Vagina (tissue), 2 donors: ENCODE results near the gene CLN6. TPM values are rescaled to one million over a fixed set of nuclear protein-coding genes. Genes with fewer than 3 reads are reported as not detected.

Experiments
- DNase-seq, 2 donors: peaks; one replicate each; pipeline ENCODE4 v3.0.0-alpha.2; 2017; ENCODE audit errors: extremely low spot score in 2 of 2
- H3K27ac ChIP-seq: fragments of 200-600 bp; sonication (generic); one replicate; pipeline ENCODE4 v1.5.1; 2019
- H3K27me3 ChIP-seq: fragments of 200-600 bp; sonication (generic); one replicate; pipeline ENCODE4 v1.5.1; 2019
- H3K36me3 ChIP-seq, 2 donors: fragments of 200-600 bp; sonication (generic); one replicate each; pipeline ENCODE4 v1.5.1; 2017 to 2019
- H3K4me1 ChIP-seq: fragments of 200-600 bp; sonication (generic); one replicate; pipeline ENCODE4 v1.5.1; 2019
- H3K4me3 ChIP-seq, 2 donors: fragments of 200-600 bp; sonication (generic); 1 replicate in 1 of 2; 2 replicates in 1 of 2; pipeline ENCODE4 v1.5.1; 2016 to 2019
- H3K9me3 ChIP-seq: fragments of 200-600 bp; sonication (generic); one replicate; pipeline ENCODE4 v1.5.1; 2019
- POLR2A ChIP-seq, 2 donors: fragments of 450-650 bp; IDR thresholded peaks; one replicate each; pipeline ENCODE4 v1.6.1; 2017; ENCODE audit warnings: antibody characterized with exemption in 2 of 2, mild to moderate bottlenecking in 2 of 2, moderate library complexity in 2 of 2
- POLR2AphosphoS5 ChIP-seq, 2 donors: sonication (generic); formaldehyde crosslinking; IDR thresholded peaks; one replicate each; pipeline ENCODE4 v1.9.0; 2017; ENCODE audit warnings: antibody characterized with exemption in 2 of 2, mild to moderate bottlenecking in 2 of 2, low read depth in 1 of 2; ENCODE audit not compliant: insufficient read depth in 1 of 2
- intact Hi-C: fragments of 100-400 bp; cut with DNase I; formaldehyde crosslinking; loops from one replicate; pipeline ENCODE4 v1.15.1; 2023
- total RNA-seq: library from RNA; depleted of rRNA; stranded (reverse); fragments of >200 nt; gene quantifications from one replicate; pipeline ENCODE4 v1.2.3, GENCODE V29; 2016
- TF ChIP-seq, protein P1 (sequence below), 3 experiments: fragments of 450-650 bp in 2 of 3; fragments of 200-600 bp in 1 of 3; sonication (generic) in 1 of 3; IDR thresholded peaks; one replicate each; pipeline ENCODE4 v1.5.1; 2017 to 2019; ENCODE audit warnings: antibody characterized with exemption in 3 of 3, mild to moderate bottlenecking in 2 of 3, moderate library complexity in 2 of 3

CLN6 gene
- total RNA-seq, 1 donor from 2014 or later, result 23.3 TPM

DNA sequence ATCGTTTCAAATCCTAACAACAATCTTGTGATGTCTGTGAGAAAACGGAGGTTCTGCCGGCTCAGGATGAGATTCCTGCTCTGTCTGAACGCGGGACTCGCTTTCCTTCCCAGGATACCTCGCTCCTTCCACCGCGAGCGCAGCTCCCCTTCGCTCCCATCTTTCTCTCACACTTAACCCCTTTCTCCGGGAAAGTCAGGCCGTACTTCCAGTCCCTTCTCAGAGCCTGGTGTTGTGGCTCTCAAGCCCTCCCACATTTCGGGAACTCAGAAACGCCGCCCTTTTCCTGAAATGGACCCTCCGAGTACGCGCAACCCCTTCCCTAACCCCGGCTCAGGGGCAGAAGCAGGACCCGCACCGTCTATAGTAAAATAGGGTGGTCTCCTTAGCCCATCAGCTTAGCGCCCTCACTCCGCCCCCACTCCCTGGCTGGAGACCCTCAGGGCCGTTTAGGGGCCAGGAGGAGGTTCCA is 47.6 kb upstream of the CLN6 start:
- Histone ChIP-seq H3K27ac (peak overlapping the region; percentile 99), H3K27me3 (no peaks in the 10 kb centered on the region), H3K4me3 (peak overlapping the region; percentile 82 to 91), H3K4me1 (peaks cover 57% of the 10 kb centered on the region), H3K36me3 (no peaks in the 10 kb centered on the region), H3K9me3 (no peaks in the 10 kb centered on the region)
- intact Hi-C loops, result no loop called here
- TF ChIP-seq POLR2A (IDR thresholded peaks at IDR 0.05), result no peak
- TF ChIP-seq POLR2AphosphoS5 (IDR thresholded peaks at IDR 0.05; ENCODE audit: insufficient read depth in 1 of 2, low read depth in 1 of 2), result no peak
- TF ChIP-seq, protein P1, sequence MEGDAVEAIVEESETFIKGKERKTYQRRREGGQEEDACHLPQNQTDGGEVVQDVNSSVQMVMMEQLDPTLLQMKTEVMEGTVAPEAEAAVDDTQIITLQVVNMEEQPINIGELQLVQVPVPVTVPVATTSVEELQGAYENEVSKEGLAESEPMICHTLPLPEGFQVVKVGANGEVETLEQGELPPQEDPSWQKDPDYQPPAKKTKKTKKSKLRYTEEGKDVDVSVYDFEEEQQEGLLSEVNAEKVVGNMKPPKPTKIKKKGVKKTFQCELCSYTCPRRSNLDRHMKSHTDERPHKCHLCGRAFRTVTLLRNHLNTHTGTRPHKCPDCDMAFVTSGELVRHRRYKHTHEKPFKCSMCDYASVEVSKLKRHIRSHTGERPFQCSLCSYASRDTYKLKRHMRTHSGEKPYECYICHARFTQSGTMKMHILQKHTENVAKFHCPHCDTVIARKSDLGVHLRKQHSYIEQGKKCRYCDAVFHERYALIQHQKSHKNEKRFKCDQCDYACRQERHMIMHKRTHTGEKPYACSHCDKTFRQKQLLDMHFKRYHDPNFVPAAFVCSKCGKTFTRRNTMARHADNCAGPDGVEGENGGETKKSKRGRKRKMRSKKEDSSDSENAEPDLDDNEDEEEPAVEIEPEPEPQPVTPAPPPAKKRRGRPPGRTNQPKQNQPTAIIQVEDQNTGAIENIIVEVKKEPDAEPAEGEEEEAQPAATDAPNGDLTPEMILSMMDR (IDR thresholded peaks at IDR 0.05), result no peak
- no peak for DNase-seq

DNA sequence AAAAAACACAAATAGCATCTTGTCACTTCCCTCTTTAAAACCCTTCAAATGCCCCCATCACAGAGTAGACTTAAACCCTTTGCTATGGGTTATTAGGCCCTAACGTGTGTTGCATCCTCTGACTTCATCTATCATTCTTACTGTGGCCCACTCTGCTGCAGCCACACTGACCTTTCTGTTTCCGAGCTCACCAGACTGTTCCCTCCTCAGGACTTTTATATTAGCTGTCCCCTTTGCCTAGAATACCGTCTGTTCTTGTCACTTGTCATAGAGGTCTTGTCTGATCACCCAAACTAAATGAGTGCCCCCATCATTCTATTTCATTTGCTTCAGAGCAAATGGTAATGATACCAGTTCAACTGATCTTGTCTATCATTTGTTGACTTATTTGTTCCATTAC is 47.1 kb upstream of the CLN6 start:
- DNase-seq, result no peak
- peaks cover 57% of the 10 kb centered on the region for H3K4me1 ChIP-seq
- H3K27ac ChIP-seq, result peak overlapping the region; percentile 99
- H3K27me3 ChIP-seq, result no peaks in the 10 kb centered on the region
- intact Hi-C loops, result no loop called here
- H3K36me3 ChIP-seq, result no peaks in the 10 kb centered on the region
- peak overlapping the region; percentile 82 to 91 for H3K4me3 ChIP-seq
- H3K9me3 ChIP-seq, result no peaks in the 10 kb centered on the region
- TF ChIP-seq POLR2AphosphoS5 (IDR thresholded peaks at IDR 0.05; ENCODE audit: insufficient read depth in 1 of 2, low read depth in 1 of 2) (no peak), POLR2A (IDR thresholded peaks at IDR 0.05) (no peak)
- TF ChIP-seq, protein P1 (IDR thresholded peaks at IDR 0.05), result no peak

DNA sequence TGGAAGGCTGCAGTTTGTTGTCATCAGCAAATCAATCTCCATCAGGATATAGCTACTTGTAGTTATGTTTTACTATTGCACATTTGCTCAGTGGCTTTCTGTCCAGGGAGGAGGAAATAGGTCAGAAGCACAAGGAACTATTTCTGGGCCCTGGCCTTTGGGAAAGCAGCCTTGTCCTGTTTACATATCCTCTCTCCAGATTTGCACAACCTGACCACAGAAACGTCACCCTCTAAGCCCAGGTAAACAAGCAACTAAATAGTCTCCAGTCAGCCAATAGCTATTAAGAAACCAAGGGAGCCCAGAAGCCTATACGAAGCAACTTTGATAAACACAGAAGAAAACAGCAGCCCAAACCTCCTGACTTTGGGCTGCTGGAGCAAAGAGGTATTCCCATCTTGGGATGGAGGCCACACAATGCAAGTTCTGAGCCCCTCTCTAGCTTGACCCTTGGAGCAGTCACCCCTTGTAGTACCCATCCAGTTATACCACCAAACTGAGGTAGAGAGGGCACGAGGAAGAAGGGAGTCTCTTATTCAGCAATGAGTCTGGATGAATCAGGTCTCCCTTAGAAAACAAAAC is 45.7 kb upstream of the CLN6 start:
- Histone ChIP-seq H3K4me1 (peaks cover 52% of the 10 kb centered on the region), H3K9me3 (no peaks in the 10 kb centered on the region), H3K27me3 (no peaks in the 10 kb centered on the region), H3K4me3 (no peak overlapping the region), H3K36me3 (no peaks in the 10 kb centered on the region), H3K27ac (peak overlapping the region; percentile 99)
- no peak for DNase-seq
- TF ChIP-seq, protein P1 (IDR thresholded peaks at IDR 0.05), result no peak
- TF ChIP-seq POLR2AphosphoS5 (IDR thresholded peaks at IDR 0.05; ENCODE audit: insufficient read depth in 1 of 2, low read depth in 1 of 2), result no peak
- TF ChIP-seq POLR2A (IDR thresholded peaks at IDR 0.05), result no peak
- intact Hi-C loops, result no loop called here

DNA sequence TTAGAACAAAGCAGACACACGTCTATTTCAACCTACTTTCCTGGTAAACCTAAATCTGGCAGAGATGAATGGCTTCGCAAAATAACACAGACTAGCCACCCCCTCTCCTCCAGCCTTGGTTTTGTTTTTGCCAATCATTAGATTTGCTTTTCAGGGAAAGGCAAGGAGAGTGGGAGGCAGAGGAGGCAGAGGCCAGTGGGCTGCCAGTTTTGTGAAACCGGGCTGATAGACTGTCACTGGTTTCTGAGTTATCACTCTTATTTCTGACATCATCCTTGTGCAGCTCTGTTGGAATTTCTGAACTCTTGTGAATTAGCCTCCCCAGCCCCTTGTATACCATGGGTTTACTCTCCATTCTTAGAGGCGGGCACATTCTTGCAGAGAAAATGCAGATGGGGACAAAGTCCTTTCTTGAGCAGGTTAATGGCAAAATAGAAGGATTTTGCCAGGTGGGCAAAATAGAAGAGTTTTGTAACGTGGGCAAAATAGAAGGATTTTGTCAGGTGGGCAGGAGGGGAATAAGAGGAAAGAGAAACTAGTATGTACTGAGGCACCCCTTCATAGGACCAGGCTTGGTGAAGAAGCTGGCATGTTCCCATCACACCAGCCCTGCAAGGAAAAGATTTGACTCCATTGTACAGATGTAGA is 44.8 kb upstream of the CLN6 start:
- DNase-seq, result no peak
- no peaks in the 10 kb centered on the region for H3K36me3 ChIP-seq
- peak overlapping the region; percentile 54 for H3K27ac ChIP-seq
- no peaks in the 10 kb centered on the region for H3K27me3 ChIP-seq
- peaks cover 44% of the 10 kb centered on the region for H3K4me1 ChIP-seq
- no peaks in the 10 kb centered on the region for H3K9me3 ChIP-seq
- no peak overlapping the region for H3K4me3 ChIP-seq
- intact Hi-C loops, result no loop called here
- TF ChIP-seq, protein P1 (IDR thresholded peaks at IDR 0.05), result no peak
- no peak for TF ChIP-seq POLR2A (IDR thresholded peaks at IDR 0.05)

DNA sequence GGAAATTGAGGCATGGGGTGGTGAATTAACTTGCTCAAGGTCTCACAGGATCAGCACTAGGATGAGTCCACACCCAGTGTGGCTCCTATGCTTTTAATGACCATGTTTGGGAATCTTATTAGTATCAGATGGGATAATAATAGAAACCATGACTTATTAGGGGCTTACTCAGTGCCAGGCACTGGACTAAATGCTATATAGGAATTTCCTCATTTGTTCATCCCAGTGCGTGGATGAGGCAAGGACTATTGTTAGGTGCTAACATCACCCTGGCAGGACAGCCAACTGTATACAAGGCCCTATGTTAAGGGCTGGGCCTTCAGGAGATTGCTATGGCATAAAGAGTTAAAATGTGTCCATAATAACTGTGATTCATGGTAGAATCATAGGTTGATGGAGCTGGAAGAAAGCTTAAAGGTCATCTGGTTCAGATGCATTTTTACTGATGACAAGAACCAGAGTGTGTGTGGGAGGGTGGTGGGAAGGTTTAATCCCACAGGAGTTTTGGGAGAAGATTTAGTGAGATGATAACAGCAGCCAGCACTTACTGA is 43.3 kb upstream of the CLN6 start:
- TF ChIP-seq POLR2AphosphoS5 (IDR thresholded peaks at IDR 0.05; ENCODE audit: insufficient read depth in 1 of 2, low read depth in 1 of 2) (no peak), POLR2A (IDR thresholded peaks at IDR 0.05) (no peak)
- TF ChIP-seq, protein P1 (IDR thresholded peaks at IDR 0.05), result no peak
- H3K27me3 ChIP-seq, result no peaks in the 10 kb centered on the region
- H3K36me3 ChIP-seq, result no peaks in the 10 kb centered on the region
- intact Hi-C loops, result no loop called here
- DNase-seq, result no peak
- no peaks in the 10 kb centered on the region for H3K9me3 ChIP-seq
- peaks cover 41% of the 10 kb centered on the region for H3K4me1 ChIP-seq
- peak overlapping the region; percentile 54 for H3K27ac ChIP-seq
- no peak overlapping the region for H3K4me3 ChIP-seq
